Mucosa of descending colon (tissue), 3 donors: ENCODE data around the gene HOXD10. TPM values are rescaled to one million over a fixed set of nuclear protein-coding genes. Genes with fewer than 3 reads are reported as not detected.

ENCODE experiments used
- ATAC-seq: fragments of 200-7000 bp; cut with Tn5 transposase; one replicate; pipeline ENCODE4 v1.9.1; 2020; ENCODE audit warnings: mild to moderate bottlenecking, moderate library complexity
- DNase-seq, 3 donors: peaks; one replicate each; pipeline ENCODE4 v3.0.0-alpha.2; 2020
- H3K36me3 ChIP-seq: fragments of 200-600 bp; one replicate; pipeline ENCODE4 v1.8.0; 2021; ENCODE audit warnings: low read depth, mild to moderate bottlenecking
- H3K4me1 ChIP-seq: fragments of 200-600 bp; one replicate; pipeline ENCODE4 v1.8.0; 2021; ENCODE audit warnings: low read depth, mild to moderate bottlenecking
- H3K4me3 ChIP-seq: fragments of 200-600 bp; one replicate; pipeline ENCODE4 v1.8.0; 2021; ENCODE audit warnings: mild to moderate bottlenecking
- H3K9me3 ChIP-seq: fragments of 200-600 bp; one replicate; pipeline ENCODE4 v1.8.0; 2021; ENCODE audit warnings: mild to moderate bottlenecking
- CTCF ChIP-seq: fragments of 200-600 bp; IDR thresholded peaks from one replicate; pipeline ENCODE4 v1.8.0; 2022; ENCODE audit warnings: antibody characterized with exemption, mild to moderate bottlenecking
- intact Hi-C, 2 donors: fragments of 100-400 bp; cut with DNase I in 1 of 2; cut with micrococcal nuclease in 1 of 2; formaldehyde crosslinking; loops; one replicate each; pipeline versions ENCODE4 v1.11.0 to v1.11.1; 2022; cut with DNase I, micrococcal nuclease
- total RNA-seq, 3 donors: library from RNA; stranded (reverse); fragmentation: NEBNext Ultra II Directional in 2 of 3; extraction: Animal tissue kit (Norgen Biotek cat#: 25700) in 2 of 3; gene quantifications; one replicate each; pipeline versions ENCODE4 v1.2.1 to v1.2.4, GENCODE V29; 2021 to 2023
- donor health status: DM: no; HTN: no; CAD: no; lungs with moderate emphysema.
- donor health status: DM: no; HTN: no; CAD: no.
- donor health status: DM: no; HTN: yes; CAD: no.

HOXD10 gene
- total RNA-seq, 3 donors from 2014 or later: 1.8 to 4.1 (median 3.0) TPM

- H3K36me3 ChIP-seq: no peaks in the 10 kb centered on the region
- H3K4me3 ChIP-seq: no peak overlapping the region
- intact Hi-C loops: no loop called here
- peaks cover 5% of the 10 kb centered on the region for H3K4me1 ChIP-seq
- no peak for DNase-seq
- no peak for ATAC-seq
- no peaks in the 10 kb centered on the region for H3K9me3 ChIP-seq
- TF ChIP-seq CTCF: no peak
Measured at GRCh38 chr2:176072951-176073904, 43.4 kb upstream of the HOXD10 start.

- intact Hi-C loops: no loop called here
- no peak for DNase-seq
- Histone ChIP-seq H3K9me3 (no peaks in the 10 kb centered on the region), H3K36me3 (no peaks in the 10 kb centered on the region), H3K4me3 (no peak overlapping the region), H3K4me1 (peaks cover 3% of the 10 kb centered on the region)
- no peak for ATAC-seq
- no peak for TF ChIP-seq CTCF
Measured at GRCh38 chr2:176074919-176075425, 41.6 kb upstream of the HOXD10 start.

- H3K36me3 ChIP-seq: no peaks in the 10 kb centered on the region
- H3K9me3 ChIP-seq: no peaks in the 10 kb centered on the region
- peaks cover 4% of the 10 kb centered on the region for H3K4me1 ChIP-seq
- intact Hi-C loops: no loop called here
- H3K4me3 ChIP-seq: no peak overlapping the region
- no peak for DNase-seq
- no peak for ATAC-seq
- no peak for TF ChIP-seq CTCF
Measured at GRCh38 chr2:176075481-176075880, 41.1 kb upstream of the HOXD10 start.

- no peaks in the 10 kb centered on the region for H3K9me3 ChIP-seq
- H3K36me3 ChIP-seq: no peaks in the 10 kb centered on the region
- no peak overlapping the region for H3K4me3 ChIP-seq
- H3K4me1 ChIP-seq: peaks cover 6% of the 10 kb centered on the region
- no peak for TF ChIP-seq CTCF
- no peak for ATAC-seq
- intact Hi-C loops: no loop called here
- DNase-seq: no peak
Measured at GRCh38 chr2:176076063-176076462, 40.5 kb upstream of the HOXD10 start.

- Histone ChIP-seq H3K4me1 (peaks cover 6% of the 10 kb centered on the region), H3K9me3 (no peaks in the 10 kb centered on the region), H3K4me3 (no peak overlapping the region), H3K36me3 (no peaks in the 10 kb centered on the region)
- ATAC-seq (no peak), DNase-seq (no peak)
- no peak for TF ChIP-seq CTCF
- intact Hi-C loops: no loop called here
Measured at GRCh38 chr2:176076796-176077195, 39.8 kb upstream of the HOXD10 start.
